HG02938 (cell line): ENCODE measurements around the gene BICRAL.
"Not testable (repeated sequence)": the region's sequence is repeated elsewhere in the genome, so short reads cannot be mapped to it uniquely, and the experiment has no call there.

Experiments
- ATAC-seq: cut with Tn5 transposase; IDR thresholded peaks from one replicate; pipeline ENCODE4 v1.9.1; 2021; ENCODE audit warnings: mild to moderate bottlenecking, moderate library complexity; ENCODE audit not compliant: unreplicated experiment

The BICRAL gene

GRCh38 chr6:42781796-42782688, at the start of gene BICRAL:
TSS of gene BICRAL (plus strand) at chr6:42782052. CDS start at chr6:42822023, 39,971 bp downstream.
- no peak for ATAC-seq

- ATAC-seq, result not testable (repeated sequence)
Measured at GRCh38 chr6:42733867-42734481, 47.9 kb upstream of the BICRAL start.

- ATAC-seq, result no peak
Measured at GRCh38 chr6:42735976-42736375, 45.9 kb upstream of the BICRAL start.

GRCh38 chr6:42740725-42741124, 41.1 kb upstream of the BICRAL start:
- no peak for ATAC-seq

- ATAC-seq, result no peak
Measured at GRCh38 chr6:42742116-42742894, 39.5 kb upstream of the BICRAL start.

- ATAC-seq, result no peak
Measured at GRCh38 chr6:42744351-42744893, 37.4 kb upstream of the BICRAL start.

GRCh38 chr6:42745083-42745639, 36.7 kb upstream of the BICRAL start:
- ATAC-seq, result no peak

- peak; percentile 80 for ATAC-seq
Measured at GRCh38 chr6:42745640-42746462, 36.0 kb upstream of the BICRAL start, which contains the start of gene TBCC. TSS of gene TBCC (minus strand) at chr6:42746103. CDS start at chr6:42746073, 30 bp downstream.

- ATAC-seq, result peak; percentile 42
Measured at GRCh38 chr6:42746463-42747391, 35.1 kb upstream of the BICRAL start.

- no peak for ATAC-seq
Measured at GRCh38 chr6:42748203-42748898, 33.5 kb upstream of the BICRAL start.

GRCh38 chr6:42751055-42751454, 30.8 kb upstream of the BICRAL start:
- ATAC-seq, result no peak

GRCh38 chr6:42754759-42755158, 27.1 kb upstream of the BICRAL start:
- no peak for ATAC-seq

- ATAC-seq, result no peak
Measured at GRCh38 chr6:42756722-42757121, 25.1 kb upstream of the BICRAL start.

GRCh38 chr6:42758756-42759430, 23.0 kb upstream of the BICRAL start:
- no peak for ATAC-seq

- ATAC-seq, result no peak
Measured at GRCh38 chr6:42761287-42762067, 20.4 kb upstream of the BICRAL start.

GRCh38 chr6:42762426-42762859, 19.4 kb upstream of the BICRAL start:
- ATAC-seq, result no peak

GRCh38 chr6:42762950-42763349, 18.9 kb upstream of the BICRAL start:
- ATAC-seq, result no peak
